ENCODE results near the gene CASP8.

Gene CASP8

DNA sequence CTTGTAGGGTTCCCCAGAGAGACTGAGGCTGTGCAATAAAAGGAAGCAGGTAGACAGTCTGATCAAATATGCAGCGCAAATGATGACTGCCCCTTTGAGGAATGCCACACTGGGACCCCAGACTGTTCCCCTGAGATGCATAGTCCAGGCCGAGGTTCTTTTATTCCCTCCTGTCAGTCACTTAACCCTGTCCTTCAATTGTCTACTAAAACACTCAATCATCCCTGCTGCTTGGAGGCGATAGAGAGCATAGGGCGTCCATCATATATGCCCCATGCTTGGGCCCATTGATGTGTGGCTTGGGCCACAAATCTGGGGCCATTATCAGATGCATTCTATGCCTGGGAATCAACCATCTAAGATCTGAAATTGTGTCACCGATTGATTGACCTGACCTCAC is 15.5 kb upstream of the CASP8 start:
- DNase-seq: no peak

DNA sequence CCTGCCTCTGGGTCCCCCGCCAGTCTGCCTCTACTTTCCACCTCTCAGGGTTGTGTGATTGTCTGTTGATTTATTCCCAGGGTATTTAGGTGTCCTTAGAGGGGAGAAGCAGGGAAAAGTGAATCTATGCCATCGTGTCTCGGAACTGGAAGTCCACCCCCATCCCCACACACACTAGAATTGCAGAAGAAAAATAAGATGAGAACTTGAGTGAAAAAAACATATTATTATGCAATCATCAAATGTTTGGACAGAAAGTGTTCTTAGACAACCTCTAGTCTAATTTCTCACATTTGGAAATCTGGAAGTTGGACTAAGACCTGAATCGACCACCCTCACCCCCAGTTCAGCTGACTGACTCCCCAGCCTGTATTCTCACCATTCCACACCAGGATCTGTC is 14.1 kb upstream of the CASP8 start:
- DNase-seq: no peak

DNA sequence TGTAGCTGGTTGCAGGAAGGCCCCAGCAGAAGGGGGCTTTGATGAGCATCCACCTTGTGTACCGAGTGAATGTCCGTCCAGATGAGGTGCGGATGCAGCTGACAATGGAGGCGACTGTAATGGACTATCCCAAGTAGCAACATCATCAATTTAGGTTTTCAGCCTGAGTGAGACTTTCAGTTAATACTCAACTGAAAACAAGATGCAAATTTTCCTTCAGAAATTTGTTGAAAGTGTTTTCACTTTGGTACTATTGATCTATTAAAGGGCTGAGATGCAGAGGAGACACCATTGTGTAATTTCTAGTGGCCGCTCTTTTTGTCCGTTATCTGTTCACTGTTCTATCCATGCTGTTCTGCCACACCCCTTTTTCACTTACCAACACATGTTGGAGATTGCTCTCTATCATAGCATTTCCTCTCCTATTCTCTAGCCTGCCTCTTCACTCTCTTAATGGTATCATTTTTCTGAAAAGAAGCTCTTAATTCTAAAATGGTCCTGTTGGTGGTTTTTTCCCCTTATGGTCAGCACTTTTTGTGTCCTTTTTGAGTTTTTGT is 12.0 kb upstream of the CASP8 start:
- no peak for DNase-seq

DNA sequence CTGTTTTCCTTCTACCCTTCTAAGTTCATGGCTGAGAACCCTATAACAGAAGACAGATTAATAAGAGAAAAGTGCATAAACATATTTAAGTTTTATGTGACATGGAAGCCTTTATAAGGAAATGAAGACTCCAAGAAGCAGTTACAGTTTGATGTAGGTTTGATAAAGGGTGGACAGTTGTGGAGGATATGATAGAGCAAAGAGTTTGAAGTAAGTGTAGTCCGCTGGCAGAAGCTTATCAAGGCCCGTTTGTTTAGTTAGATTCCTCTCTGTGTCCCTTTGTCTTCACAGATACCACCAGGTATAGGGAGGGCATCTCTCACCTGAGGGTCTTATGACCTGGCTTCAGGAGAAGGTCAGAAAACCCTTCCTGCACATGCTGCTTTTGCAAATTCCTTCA is 10.4 kb upstream of the CASP8 start:
- DNase-seq: no peak

DNA sequence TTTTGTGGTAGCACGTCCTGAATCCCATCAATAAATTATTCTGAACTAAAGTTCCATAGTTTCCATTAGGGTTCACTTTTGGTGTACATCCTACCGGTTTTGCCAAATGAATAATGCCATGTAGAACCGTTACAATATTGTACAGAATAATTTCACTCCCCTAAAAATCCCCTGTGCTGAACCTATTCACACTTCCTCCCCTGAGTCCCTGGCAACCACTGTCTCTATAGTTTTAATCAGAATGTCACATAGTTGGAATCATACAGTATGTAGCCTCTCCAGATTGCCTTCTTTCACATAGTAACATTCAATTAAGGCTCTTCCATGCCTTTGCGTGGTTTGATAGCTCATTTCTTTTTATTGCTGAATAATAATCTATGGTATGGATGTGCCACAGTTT is 9.6 kb upstream of the CASP8 start:
- no peak for DNase-seq

DNA sequence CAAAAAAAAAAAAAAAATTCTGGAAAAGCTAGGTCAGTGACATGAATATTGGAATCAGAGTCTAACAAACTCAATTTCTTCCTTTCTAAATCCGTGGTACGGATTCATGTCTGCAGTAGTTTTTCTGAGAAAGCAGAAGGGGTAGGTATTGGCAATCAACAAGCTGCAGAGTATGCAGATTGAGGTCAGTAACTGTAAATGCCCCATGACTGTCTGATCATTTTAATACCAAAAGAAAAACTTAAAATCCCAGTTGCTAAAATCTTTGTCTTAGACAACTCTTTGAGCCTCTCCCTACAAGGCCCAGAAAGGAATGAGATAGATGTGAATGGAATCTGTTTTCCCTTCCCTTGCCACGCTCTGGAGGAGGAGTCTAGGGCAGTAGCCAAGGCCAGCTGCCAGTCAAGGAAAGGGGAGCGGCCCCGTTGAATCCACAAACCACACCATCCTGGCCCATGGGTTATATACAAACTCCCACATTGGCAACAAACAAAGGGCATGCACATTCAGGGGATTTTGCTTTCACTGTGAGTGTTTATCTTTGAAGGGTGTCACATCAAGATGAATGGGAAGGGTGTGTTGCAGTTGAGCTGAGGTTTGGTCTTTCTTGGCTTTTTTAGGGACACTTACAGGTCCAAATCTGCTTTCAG is 6.1 kb upstream of the CASP8 start:
- DNase-seq: peak; percentile 64

DNA sequence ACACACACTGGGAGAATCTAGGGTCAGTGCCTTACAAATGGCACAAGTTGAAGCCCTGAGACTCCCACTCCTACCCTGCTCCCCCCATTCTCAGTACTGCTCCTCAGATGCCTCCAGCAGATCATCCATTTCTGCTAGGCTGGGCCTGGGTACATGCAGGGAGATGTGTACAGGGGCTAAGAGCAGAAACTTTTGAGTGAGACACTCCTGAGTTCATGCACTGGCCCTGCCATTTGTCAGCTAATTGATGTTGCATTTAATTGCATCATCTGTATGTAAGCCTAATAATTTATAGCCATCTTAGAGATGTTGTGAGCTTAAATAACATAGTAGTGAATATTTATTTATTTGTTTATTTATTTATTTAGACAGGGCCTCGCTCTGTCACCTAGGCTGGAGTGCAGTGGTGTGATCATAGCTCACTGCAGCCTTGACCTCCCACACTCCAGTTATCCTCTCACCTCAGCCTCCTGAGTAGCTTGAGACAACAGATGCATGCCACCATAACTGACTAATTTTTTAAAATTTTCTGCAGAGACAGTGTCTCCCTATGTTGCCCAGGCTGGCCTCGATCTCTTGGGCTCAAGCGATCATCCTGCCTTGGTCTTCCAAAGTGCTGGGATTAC is 4.8 kb upstream of the CASP8 start:
- DNase-seq: no peak

DNA sequence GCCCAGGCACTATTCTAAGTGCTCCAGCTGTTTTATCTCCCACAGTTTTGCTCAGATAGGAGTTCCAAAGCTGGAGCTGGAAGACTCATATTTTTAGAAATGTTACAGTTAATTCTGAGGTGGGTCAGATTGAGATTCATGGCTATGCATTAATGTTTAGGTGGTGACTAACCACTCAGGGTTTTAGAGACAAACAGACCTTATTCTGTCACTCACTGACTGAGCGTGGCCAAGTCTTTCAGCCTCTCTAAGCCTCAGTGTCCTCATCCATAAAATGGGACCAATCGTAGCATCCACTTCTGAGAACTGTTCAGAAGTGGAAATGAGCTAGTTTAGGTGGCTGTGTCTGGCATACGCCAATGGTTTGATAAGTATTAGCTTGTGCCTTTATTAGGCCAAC is 4.3 kb upstream of the CASP8 start:
- DNase-seq: no peak

DNA sequence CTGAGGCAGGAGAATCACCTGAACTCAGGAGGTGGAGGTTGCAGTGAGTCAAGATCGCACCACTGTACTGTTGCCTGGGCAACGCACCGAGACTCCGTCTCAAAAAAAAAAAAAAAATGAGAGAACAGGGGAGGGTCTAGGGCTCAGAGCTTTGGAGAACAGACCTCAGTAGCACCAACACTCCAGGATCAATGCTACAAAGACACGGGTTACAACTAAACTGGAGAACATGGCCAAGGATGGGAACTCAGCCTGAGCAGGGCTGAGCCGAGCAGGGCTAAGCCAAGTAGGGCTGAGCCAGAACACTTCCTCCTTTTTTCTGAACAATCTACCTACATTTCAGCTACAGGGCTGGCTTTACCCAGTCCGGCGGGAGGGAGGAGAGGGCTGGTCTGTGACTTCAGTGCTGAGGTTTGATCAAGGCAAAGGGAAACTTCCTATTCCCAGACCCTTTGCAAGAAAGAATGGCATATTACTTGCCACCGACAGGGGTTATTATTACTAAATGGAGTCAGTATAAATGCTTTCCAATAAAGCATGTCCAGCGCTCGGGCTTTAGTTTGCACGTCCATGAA is 2.9 kb upstream of the CASP8 start:
- peak; percentile 70 for DNase-seq

DNA sequence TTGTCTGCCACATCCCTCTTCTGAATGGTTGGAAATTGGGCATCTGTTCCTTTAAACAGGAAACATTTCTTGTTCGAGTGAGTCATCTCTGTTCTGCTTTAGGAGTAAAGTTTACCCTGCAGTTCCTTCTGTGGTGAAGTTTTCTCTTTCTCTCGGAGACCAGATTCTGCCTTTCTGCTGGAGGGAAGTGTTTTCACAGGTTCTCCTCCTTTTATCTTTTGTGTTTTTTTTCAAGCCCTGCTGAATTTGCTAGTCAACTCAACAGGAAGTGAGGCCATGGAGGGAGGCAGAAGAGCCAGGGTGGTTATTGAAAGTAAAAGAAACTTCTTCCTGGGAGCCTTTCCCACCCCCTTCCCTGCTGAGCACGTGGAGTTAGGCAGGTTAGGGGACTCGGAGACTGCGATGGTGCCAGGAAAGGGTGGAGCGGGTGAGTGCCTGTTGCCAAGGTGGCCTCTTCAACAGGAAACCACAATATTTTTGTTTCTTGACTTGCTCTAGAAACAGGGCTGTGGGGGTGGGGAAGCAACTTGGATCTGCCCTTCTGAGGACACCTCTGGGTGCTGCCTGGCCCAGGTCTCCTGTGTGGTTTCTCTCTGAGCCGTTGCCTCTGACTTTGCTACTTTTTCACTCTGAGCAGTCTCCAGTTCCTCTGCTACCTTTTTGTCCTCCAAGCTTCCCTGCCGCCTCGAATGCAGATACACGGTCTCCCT is 2.2 kb upstream of the CASP8 start:
- peak; percentile 99 for DNase-seq

DNA sequence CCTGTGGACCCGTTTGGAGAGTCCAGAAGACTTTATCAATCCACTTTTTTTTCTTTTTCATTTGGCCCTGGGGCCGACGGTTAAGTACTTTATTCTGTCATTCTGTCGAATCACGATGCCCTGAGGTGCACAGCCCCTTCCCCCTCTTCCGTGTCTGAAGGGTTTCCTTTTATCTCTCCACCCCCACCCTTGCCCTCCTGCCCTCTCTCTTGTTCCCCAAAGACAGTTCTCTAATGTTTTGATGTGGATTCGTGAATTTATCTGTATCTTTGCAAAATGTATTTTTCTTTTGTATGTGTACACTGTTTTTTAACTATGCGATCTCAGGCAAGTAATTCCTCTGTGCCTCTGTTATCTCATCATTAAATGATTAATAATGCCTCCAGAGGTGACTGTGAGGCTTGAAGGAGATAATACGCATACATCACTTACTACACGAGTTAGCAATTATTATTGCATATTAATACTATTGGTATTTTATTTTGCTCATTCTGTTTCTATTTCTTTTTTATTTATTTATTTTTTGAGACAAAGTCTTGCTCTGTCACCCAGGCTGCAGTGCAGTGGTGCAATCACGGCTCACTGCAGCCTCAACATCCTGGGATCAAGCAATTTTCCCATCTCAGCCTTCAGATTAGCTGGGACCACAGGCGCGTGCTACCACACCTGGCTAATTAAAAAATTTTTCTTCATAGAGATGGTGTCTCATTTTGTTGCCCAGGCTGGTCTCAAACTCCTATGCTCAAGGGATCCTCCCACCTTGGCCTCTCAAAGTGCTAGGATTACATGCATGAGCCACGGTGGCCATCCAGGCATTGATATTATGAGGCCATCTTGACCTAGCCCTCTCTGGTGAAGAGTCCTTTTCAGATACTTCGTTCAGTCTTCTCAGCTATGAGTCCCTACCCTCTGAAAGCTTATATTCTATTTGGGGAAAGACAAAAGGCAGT is 1.4 kb upstream of the CASP8 start:
- no peak for DNase-seq

DNA sequence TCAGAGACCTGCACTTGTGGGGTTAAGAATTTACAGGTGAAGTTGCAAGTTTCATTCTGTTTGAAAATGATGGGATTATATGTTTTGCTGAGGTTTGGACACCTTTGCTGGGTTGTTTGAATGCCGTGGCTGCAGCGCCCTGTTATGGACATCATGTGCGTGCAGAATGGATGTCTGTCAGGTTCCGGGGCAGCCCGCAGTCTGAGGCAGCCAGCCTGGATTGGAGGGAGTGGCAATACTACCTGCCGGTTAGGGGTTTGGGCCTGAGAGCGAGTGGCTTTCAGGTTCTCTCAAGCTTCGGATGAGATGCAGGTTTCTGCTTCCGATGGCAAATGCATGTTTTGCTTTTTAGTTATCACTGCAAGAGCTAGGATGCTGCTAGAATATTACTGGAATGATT is 1.1 kb downstream of the CASP8 start:
- DNase-seq: peak; percentile 88

DNA sequence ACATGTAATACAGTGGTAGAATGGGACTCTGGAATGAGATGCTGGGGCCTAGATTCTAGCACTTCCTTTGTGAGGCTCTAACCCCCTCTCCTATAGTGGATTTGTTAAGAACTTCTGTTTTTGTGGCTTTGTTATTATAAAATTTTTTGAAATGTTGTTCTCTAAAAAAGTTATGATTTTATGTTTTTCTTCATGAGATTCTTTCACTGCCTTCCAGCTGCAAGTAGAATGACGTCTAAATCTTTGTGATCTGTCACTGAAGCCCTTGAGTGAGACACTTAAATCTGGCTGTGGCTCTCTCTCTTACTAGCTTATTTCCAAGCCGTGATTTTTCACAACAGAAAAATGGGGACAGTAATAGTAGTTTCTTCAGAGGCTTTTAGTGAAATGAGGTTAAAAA is 1.6 kb downstream of the CASP8 start:
- no peak for DNase-seq

DNA sequence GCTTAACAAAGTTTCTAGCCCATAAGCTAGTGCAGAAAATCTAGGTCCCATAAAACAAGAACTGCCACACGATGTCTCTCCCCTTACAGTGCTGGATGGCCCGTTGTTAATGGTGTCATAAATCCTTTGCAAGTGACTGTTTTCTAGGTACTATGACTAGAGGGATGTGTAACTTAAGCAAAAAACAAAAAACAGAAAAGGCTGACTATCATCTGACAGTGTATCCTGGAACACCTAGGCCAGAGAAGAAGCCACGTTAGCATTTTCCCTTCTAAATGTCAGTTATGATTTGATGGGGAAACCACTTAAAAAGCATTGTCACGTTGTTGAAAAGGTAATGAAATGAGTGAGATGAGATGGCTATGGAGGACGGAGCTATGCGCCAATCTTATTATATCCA is 2.4 kb downstream of the CASP8 start:
- DNase-seq: peak; percentile 90

DNA sequence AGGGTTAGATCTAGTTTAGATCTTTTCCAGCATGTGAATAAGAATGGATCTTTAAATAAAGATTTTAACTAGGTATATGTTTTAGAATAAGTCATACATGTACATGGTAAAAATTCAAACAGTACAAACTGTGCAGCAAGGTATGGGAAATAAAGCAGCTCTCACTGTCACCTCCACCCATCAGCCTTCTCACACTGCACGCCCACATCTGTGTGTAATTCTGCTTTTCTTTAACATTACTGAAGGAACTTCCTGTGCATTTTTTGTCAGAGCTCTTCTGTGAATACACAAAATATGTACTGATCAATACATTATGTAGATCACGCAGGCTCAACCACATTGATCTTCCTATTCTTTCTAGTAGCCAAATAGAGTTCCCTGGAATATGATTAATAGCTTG is 3.4 kb downstream of the CASP8 start:
- DNase-seq: peak; percentile 55

DNA sequence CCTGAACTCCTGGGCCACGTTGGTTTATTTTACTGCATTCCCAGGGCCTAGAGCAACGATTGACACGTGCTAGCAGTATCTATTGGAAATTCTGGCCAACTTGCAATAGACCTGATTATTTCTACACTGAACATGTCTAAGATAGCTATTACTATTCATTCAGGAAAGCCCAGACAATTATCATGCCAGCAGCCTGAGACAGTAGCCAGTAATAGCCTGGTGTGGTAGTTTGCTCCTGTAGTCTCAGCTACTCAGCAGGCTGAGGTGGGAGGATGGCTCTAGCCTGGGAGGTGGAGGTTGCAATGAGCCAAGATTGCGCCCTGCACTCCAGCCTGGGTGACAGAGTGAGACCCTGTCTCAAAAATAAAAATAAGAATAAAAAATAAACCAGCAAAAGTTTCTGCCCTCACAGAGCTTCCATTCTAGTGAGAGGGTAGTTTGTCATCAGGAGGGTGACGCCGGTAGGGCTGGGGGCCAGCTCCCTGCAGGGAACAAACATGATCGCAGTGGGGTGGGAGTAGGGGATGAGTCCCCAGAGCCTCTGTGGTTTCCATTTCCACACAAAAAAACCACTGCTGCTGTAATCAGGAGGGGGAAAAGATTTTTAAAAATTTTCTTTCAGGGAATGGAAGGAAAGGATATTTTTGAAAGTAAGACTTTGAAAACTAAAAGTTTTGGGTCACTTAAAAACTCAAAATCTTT is 4.3 kb downstream of the CASP8 start:
- DNase-seq: no peak

DNA sequence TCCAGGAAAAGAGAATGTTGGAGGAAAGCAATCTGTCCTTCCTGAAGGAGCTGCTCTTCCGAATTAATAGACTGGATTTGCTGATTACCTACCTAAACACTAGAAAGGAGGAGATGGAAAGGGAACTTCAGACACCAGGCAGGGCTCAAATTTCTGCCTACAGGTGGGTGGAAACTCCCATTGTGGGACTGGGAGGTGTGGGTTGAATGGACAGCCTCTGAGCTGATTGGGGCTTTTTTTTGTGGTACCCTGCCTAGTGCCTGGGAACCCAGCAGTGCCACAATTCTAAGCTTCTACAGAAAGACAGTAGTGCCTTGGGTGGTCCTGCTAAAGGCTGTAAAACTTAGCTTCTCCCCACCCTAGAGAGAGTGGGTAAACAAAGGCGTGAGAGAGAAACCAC is 6.3 kb downstream of the CASP8 start:
- DNase-seq: no peak

DNA sequence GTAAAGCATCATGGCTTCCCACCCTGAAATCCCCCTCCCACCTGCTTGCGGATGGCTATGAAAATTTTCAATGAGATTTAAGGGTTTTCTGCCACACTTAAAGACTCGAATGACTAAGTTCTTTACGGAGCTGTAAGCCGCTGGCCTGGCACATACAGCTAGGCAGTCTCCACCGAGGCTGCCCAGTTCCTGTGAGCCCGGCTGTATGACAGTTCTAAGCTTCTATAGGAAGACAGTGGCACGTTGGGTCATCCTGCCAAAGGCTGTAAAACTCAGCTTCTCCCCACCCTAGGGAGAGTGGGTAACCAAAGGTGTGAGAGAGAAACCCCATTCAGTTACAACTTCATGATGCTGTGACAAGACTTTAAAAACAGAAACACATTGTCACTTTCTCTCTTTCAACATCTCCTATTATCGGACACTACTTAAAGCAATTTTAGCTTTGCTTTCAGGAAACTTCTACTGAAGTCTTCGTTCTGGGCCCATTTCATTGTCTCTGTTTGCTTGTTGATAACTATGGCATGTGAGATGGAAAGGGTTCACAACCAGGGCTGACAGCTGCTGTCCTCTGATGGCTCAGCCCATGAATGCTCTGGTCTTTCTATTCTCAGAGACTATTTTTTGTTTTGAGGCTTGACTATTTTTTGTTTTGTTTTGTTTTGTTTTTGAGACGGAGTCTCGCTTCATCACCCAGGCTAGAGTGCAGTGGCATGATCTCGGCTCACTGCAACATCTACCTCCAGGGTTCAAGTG is 7.1 kb downstream of the CASP8 start:
- no peak for DNase-seq

DNA sequence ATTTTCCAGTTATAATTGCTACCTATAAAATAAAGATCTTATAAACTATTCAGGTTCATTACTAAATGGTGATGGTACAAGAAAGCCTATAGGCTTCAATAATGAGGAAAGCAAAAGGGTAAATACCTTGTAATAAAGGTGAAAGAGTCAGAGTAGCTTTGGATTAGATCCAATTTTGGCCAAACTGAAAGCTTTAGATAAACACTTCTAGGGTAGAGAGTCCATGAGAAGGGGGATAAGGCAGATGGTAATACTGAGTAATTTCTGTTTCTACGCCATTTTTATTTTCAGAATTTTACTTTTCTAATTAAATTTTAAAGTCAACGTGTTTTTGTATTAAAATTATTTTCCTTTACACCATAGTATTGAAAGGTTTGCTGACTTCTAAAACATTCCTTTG is 9.4 kb downstream of the CASP8 start:
- DNase-seq: no peak

DNA sequence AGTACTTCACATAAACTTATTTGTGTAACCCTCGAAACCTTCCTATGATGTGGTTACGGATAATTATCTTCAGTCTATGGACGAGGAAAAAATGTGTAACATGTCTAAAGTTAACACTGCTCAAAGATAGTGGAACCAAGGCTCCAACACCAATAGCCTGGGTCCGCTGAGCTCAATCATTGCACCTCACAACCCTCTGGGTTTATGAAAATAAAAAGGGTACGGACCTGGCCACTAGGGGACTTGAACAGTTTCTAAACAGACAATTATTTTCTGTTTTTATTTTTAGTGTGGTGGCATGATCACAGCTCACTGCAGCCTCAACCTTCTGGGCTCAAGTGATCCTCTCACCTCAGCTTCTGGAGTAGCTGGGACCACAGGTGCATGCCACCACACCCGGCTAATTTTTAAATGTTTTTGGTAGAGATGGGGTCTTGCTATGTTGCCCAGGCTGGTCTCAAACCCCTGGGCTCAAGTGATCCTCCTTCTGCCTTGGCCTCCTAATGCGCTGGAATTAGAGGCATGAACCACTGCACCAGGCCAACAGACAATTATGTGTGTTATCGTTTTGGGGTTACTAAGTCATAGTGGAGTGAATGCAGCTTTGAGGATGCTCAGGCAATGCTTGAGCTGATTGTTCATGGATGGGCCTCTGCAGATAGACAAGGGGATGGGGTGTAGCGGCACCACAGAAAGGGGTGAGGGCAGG is 10.1 kb downstream of the CASP8 start:
- DNase-seq: no peak

DNA sequence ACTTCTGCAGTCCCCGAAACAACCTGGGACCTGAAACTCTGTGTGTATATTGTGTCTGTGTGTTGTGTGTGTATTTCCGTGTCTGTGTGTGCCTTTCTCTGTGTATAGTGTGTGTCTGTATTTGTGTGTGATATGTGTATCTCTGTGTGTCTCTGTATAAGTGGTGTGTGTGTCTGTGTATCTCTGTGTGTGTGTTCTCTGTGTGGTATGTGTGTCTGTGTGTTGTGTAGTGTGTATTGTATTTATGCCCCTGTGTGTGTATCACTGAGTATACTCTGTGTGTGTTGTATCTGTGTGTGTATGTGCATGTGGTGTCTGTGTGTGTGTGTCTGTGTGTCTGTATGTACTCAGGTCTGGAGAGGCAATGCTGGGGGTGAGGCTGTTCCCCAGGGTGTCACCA is 11.6 kb downstream of the CASP8 start:
- DNase-seq: no peak

All from activated CD4-positive, alpha-beta T cell treated with anti-CD3 and anti-CD28 coated beads, Interleukin-10, Interleukin-2, amounts not matched to agents 100 ng/mL and 50 ng/mL, durations not matched to agents 16 hours and 8 hours (primary cell).